GM20431 (cell line): ENCODE data around the gene ZSCAN1.

Experiments used
- in situ Hi-C: fragments of 300-500 bp; cut with MseI, MboI; formaldehyde crosslinking; loops from one replicate; pipeline ENCODE4 v1.15.0; 2020; ENCODE audit warnings: low sequenced_read_pairs; ENCODE audit not compliant: unreplicated experiment

Gene ZSCAN1

GRCh38 chr19:58037927-58038687 is 4.3 kb downstream of the ZSCAN1 start:
- in situ Hi-C loops: no loop called here

DNA sequence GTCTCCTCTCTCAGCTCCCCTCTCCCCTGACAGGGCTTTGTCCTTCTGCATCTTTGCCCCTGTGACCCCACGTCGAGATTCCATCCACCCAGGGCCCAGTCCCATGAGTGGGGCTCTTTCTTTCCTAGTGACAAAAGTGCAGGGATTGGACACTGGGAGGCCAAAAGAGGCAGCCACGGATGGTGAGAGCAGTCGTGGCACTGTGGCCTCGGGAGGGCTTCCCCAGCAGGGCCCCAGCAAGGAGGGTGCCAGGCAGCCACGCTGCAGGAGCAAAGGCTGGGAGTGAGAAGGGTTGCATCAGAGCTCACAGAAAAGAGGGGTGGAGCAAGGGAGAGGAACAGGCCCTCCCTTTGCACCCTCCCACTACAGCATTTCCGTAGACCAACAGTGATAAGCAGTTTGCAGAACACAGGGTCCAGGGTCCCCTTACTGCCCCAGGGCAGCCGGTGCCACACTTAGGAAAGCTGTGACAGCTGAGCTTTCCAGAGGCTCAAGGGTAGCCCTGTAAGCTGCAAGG is 4.9 kb downstream of the ZSCAN1 start:
- in situ Hi-C loops: no loop called here

- in situ Hi-C loops: no loop called here
Observed at GRCh38 chr19:58040751-58041525, 7.1 kb downstream of the ZSCAN1 start.

- in situ Hi-C loops: no loop called here
Observed at GRCh38 chr19:58042495-58043340, 8.9 kb downstream of the ZSCAN1 start.

- in situ Hi-C loops: no loop called here
Observed at GRCh38 chr19:58044391-58044790, 10.6 kb downstream of the ZSCAN1 start.

DNA sequence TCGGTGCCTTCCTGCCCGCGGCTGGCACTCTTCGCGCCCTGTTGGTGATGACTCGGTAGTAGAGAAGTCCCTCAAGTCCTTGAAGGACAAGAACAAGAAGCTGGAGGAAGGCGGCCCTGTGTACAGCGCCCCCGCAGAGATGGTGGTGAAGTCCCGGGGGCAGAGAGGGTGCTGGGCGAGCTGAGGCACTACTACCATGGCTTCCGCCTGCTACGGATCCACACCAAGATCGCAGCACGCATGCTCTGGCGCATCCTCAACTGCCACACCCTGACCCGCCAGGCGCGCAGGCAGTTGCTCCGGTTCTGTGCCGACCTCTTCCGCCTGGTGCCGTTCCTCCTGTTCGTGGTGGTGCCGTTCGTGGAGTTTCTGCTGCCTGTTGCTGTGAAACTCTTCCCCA is 11.1 kb downstream of the ZSCAN1 start:
- in situ Hi-C loops: no loop called here

GRCh38 chr19:58045411-58046050 is 11.7 kb downstream of the ZSCAN1 start:
- in situ Hi-C loops: no loop called here

- in situ Hi-C loops: no loop called here
Observed at GRCh38 chr19:58046856-58047255, 13.0 kb downstream of the ZSCAN1 start.

GRCh38 chr19:58047672-58048071 is 13.8 kb downstream of the ZSCAN1 start:
- in situ Hi-C loops: no loop called here

DNA sequence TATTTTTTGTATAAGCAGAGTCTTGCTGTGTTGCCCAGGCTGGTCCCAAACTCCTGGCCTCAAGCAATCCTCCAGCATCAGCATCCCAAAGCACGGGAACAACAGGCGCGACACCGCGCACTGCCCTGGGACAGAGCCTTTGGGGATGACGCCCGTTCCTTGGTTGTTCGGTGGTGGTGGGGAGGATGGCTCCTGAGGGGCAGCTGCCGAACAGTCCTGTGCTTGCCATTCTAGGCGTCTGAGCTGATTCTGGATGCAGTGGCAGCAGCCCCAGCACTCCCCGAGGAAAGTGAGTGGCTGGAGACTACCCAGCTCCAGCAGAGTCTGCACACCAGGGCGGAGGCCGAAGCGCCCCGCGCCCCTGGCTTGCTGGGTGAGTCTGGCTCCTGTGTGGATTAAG is 18.4 kb downstream of the ZSCAN1 start:
- in situ Hi-C loops: no loop called here

DNA sequence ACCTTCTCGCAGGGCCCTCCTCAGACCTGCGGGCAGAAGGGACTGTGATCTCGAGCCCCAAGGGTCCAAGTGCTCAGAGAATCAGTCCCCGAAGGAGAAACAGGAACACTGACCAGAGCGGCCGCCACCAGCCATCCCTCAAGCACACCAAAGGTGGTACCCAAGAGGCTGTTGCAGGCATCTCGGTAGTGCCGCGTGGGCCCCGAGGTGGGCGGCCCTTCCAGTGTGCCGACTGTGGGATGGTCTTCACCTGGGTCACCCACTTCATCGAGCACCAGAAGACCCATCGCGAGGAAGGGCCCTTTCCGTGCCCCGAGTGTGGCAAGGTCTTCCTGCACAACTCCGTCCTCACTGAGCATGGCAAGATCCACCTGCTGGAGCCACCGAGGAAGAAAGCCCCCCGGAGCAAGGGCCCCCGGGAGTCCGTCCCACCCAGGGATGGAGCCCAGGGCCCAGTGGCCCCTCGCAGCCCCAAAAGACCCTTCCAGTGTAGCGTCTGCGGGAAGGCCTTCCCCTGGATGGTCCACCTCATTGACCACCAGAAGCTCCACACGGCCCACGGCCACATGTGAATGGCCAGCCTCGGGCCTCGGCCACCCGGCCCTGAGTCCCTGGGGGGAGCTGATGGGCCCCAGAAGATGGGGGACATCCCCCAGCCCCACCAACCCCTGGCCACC is 19.8 kb downstream of the ZSCAN1 start:
- in situ Hi-C loops: no loop called here

DNA sequence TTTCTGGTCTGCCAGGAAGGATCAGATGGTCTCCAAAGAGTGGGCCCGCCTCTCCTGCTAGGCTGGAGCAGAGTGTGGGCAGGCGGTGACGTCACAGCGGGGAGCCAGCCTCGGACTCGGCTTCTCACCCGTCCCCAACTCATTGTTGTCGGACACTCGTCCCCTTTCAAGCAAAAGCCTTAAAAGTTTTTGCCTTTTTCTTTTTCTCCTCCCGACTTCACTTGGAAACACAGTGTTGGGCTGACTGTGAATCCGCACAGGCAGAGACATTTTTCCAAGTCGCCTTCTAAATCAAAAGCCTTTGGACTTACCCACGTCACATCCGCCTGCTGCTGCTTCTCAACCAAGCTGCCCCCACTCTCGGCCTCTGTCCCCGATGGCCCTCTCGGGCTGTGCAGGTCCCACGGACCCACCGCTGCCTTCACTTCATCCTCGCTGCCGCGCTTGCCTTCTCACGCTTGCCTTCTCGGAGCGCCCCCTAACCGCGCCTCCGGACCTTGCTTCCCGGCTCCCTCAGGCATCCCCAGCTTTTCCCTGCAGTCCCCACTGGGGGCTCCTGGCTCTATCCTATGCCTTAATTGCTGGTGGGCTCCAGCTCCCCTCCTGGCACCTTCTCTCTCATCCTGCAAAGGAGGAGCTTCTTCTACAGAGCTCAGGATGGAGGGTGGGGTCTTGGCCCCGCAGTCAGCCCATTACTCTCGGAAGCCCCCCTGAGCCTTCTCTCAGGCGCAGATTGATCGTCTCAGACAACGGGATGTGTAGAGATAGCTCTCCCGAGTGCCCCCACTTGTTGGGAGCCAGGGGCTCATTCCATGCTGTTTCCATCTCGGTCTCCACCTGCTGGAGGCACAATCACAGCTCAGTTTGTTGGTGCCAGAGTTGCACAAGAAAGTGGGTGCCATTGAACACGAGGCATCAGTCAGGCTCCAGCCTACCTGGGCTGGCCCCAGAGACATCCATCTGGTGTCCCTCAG is 21.4 kb downstream of the ZSCAN1 start:
- in situ Hi-C loops: no loop called here

GRCh38 chr19:58056261-58056660 is 22.4 kb downstream of the ZSCAN1 start:
- in situ Hi-C loops: no loop called here

DNA sequence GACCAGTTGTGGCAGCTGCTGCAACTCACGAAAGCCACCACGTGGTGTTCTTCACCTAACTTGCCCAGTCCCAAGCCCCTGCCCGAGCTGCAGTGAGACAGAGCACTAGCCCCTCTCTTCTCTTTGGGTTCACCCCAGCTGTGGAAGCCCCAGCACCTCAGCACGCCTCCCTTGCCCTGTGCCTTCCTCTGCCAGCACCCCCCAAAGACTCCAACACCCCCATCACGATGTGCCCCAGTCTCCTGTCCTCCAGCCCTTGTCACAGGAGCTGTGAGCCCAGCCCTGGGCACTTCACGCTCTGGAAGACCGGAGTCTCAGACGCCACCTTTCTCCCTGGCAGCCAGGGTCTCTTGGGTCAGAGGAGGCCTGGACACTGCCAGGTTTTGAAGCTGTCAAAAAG is 23.0 kb downstream of the ZSCAN1 start:
- in situ Hi-C loops: no loop called here

- in situ Hi-C loops: no loop called here
Observed at GRCh38 chr19:58058467-58058866, 24.6 kb downstream of the ZSCAN1 start.

DNA sequence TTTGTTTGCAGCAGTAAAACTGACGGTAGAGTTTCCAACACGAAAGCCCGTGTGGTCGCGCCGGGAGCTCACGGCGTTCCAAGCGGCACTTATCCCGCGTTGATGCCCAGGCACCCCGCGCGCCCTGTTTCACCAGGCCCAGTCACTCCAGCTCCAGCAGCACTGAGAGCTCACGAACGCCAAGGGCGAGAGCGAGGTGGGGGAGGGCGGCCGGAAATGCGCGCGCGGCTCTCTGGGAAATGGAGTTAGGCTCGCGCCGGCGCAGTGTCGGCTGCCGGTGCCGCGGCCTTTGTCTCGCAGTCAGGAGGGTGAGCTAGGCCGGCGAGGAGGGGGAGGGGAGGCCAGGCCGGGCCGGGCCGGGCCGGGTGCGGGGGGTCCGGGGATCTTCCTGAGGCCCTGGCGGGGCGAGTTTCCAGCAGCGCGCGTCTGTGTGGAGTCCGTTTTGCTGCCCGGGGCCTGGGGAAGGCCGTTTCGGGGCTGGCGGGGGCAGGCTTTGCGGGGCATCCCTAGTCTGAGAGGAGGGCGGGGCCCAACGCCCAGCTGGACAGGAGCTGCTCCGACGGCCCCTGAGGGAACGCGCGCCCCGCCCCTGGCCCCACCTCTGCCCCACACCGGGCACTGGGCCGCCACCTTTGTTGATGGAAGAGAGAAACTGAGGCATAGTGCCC is 25.3 kb downstream of the ZSCAN1 start, which contains the start of gene ZNF135:
ZNF135 (plus strand) TSS at position 280 of the 668 bp plus-strand sequence. CDS start 721 bp downstream, outside the sequence.
- in situ Hi-C loops: no loop called here

GRCh38 chr19:58059671-58060078 is 25.9 kb downstream of the ZSCAN1 start:
- in situ Hi-C loops: no loop called here

DNA sequence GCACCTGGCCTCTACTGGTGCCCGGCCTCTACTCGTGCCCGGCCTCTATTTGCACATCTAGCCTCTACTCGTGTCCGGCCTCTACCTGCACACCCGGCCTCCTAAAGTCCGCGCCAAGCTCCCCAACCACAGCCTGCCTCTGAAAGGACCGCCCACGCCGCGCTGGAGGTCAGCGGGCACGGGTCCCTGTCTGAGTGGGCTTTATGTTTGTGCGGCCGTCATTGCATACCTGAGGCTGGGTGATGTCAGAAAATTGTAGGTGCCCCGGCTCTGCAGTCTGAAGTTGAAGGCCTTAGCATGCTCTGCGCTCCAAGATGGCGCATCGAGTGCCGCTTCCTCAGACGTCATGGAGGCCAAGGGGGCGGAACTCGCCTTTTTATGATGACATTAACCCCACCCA is 26.4 kb downstream of the ZSCAN1 start:
- in situ Hi-C loops: no loop called here
